Activated CD8-positive, alpha-beta memory T cell treated with anti-CD3 and anti-CD28 coated beads, Interleukin-2, amount 50 U/mL, for 1 hour (primary cell): ENCODE results near the gene POLR2E.
A peak's percentile ranks its signal among the peaks of the same experiment; 100 is the strongest.

ENCODE experiments used
- DNase-seq: peaks from one replicate; pipeline ENCODE4 v3.0.0-alpha.2; 2020; ENCODE audit errors: extremely low read depth

POLR2E gene

GRCh38 chr19:1080360-1081161, 14.6 kb downstream of the POLR2E start:
- DNase-seq = no peak

GRCh38 chr19:1079566-1080111, 15.5 kb downstream of the POLR2E start:
- no peak for DNase-seq

- DNase-seq = peak; percentile 90
Measured at GRCh38 chr19:1076951-1077350, 18.2 kb downstream of the POLR2E start.

GRCh38 chr19:1076046-1076386, 19.2 kb downstream of the POLR2E start:
- DNase-seq = no peak

- peak; percentile 99 for DNase-seq
Measured at GRCh38 chr19:1074544-1075283, 20.5 kb downstream of the POLR2E start.

GRCh38 chr19:1073956-1074517, 21.1 kb downstream of the POLR2E start:
- no peak for DNase-seq

- no peak for DNase-seq
Measured at GRCh38 chr19:1073063-1073955, 21.9 kb downstream of the POLR2E start.

GRCh38 chr19:1072371-1073015, 22.7 kb downstream of the POLR2E start:
- DNase-seq = no peak

- DNase-seq = no peak
Measured at GRCh38 chr19:1070931-1071791, 24.0 kb downstream of the POLR2E start.

GRCh38 chr19:1070576-1070930, 24.6 kb downstream of the POLR2E start:
- no peak for DNase-seq

GRCh38 chr19:1069009-1069779, 26.0 kb downstream of the POLR2E start:
- DNase-seq = no peak

GRCh38 chr19:1068009-1069001, 26.9 kb downstream of the POLR2E start:
- no peak for DNase-seq

- DNase-seq = no peak
Measured at GRCh38 chr19:1067341-1067957, 27.7 kb downstream of the POLR2E start.

GRCh38 chr19:1066748-1067340, 28.3 kb downstream of the POLR2E start, which contains the start of gene ARHGAP45:
Gene ARHGAP45, plus strand, starts transcription at chr19:1067167. Its CDS starts 239 bp downstream, at chr19:1067406.
- DNase-seq = peak; percentile 63

GRCh38 chr19:1066251-1066747, 28.9 kb downstream of the POLR2E start:
- DNase-seq = no peak

- DNase-seq = no peak
Measured at GRCh38 chr19:1065606-1066109, 29.5 kb downstream of the POLR2E start.
